ENCODE data around the gene OR4D2. TPM values are rescaled to one million over a fixed set of nuclear protein-coding genes. Genes with fewer than 3 reads are reported as not detected.

Gene OR4D2
- total RNA-seq, 1 experiment from 2014 or later = not detected

GRCh38 chr17:58172369-58173071 lies 5.7 kb downstream of the OR4D2 start:
- Mint-ChIP-seq H3K4me3 (ENCODE audit: unreplicated experiment) (no peak overlapping the region), H3K27ac (ENCODE audit: low read depth, unreplicated experiment) (no peak overlapping the region), H3K9me3 (ENCODE audit: unreplicated experiment) (peaks cover 7% of the 10 kb centered on the region), H3K36me3 (ENCODE audit: insufficient read depth, unreplicated experiment) (no peaks in the 10 kb centered on the region), H3K4me1 (ENCODE audit: insufficient read depth, unreplicated experiment) (no peaks in the 10 kb centered on the region), H3K27me3 (ENCODE audit: insufficient read depth, unreplicated experiment) (peaks cover 99% of the 10 kb centered on the region)
- ChIA-PET POLR2A (interaction anchor here (0.6 kb wide), 1 partner anchor 172 kb away, joined by 3 read pairs; no protein-coding TSS in a partner anchor), CTCF (interaction anchor here (0.7 to 2.0 kb wide), 5 partner anchors 17 to 55 kb away, joined by 3 to 4 read pairs (median 3); no protein-coding TSS in a partner anchor)
- TF ChIP-seq, protein P1, sequence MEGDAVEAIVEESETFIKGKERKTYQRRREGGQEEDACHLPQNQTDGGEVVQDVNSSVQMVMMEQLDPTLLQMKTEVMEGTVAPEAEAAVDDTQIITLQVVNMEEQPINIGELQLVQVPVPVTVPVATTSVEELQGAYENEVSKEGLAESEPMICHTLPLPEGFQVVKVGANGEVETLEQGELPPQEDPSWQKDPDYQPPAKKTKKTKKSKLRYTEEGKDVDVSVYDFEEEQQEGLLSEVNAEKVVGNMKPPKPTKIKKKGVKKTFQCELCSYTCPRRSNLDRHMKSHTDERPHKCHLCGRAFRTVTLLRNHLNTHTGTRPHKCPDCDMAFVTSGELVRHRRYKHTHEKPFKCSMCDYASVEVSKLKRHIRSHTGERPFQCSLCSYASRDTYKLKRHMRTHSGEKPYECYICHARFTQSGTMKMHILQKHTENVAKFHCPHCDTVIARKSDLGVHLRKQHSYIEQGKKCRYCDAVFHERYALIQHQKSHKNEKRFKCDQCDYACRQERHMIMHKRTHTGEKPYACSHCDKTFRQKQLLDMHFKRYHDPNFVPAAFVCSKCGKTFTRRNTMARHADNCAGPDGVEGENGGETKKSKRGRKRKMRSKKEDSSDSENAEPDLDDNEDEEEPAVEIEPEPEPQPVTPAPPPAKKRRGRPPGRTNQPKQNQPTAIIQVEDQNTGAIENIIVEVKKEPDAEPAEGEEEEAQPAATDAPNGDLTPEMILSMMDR (IDR thresholded peaks at IDR 0.05; ENCODE audit: unreplicated experiment) = peak; percentile 52
- DNase-seq (ENCODE audit: unreplicated experiment) = peak; percentile 62
- no TSS peak for BruUV-seq (replicated peaks)
- intact Hi-C loops (cut with micrococcal nuclease) = loop anchor here (1.0 kb wide), 1 partner anchor 50 kb away; no protein-coding TSS in a partner anchor

- TF ChIP-seq, protein P1 (IDR thresholded peaks at IDR 0.05; ENCODE audit: unreplicated experiment) = no peak
- Mint-ChIP-seq H3K9me3 (ENCODE audit: unreplicated experiment) (no peaks in the 10 kb centered on the region), H3K4me1 (ENCODE audit: insufficient read depth, unreplicated experiment) (no peaks in the 10 kb centered on the region), H3K27ac (ENCODE audit: low read depth, unreplicated experiment) (no peak overlapping the region), H3K36me3 (ENCODE audit: insufficient read depth, unreplicated experiment) (no peaks in the 10 kb centered on the region), H3K4me3 (ENCODE audit: unreplicated experiment) (no peak overlapping the region), H3K27me3 (ENCODE audit: insufficient read depth, unreplicated experiment) (peaks cover 78% of the 10 kb centered on the region)
- intact Hi-C loops (cut with micrococcal nuclease) = no loop called here
- no peak for DNase-seq (ENCODE audit: unreplicated experiment)
- POLR2A ChIA-PET = no interaction called here
- no TSS peak for BruUV-seq (replicated peaks)
- CTCF ChIA-PET = no interaction called here
Observed at GRCh38 chr17:58174871-58175270, 8.1 kb downstream of the OR4D2 start.

DNA sequence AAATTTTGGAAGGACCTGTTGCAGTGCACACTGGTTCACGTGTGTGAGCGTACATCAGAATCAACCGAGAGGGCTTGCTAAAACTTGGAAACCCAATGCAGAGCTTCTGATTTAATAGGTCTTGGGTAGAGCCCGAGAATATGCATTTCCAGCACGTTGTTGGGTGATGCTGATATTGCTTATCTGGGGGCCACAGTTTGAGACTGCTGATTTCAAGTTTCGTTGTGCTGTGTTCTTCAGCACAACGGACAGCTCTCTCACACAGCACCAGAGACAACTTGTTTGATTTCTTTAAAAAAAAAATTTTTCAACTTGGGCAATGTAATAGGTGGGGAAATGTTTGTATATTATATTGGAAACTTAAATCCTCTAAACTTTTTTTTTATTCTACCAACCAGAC lies 9.4 kb downstream of the OR4D2 start:
- Mint-ChIP-seq H3K27ac (ENCODE audit: low read depth, unreplicated experiment) (no peak overlapping the region), H3K4me3 (ENCODE audit: unreplicated experiment) (no peak overlapping the region), H3K4me1 (ENCODE audit: insufficient read depth, unreplicated experiment) (no peaks in the 10 kb centered on the region), H3K36me3 (ENCODE audit: insufficient read depth, unreplicated experiment) (no peaks in the 10 kb centered on the region), H3K9me3 (ENCODE audit: unreplicated experiment) (no peaks in the 10 kb centered on the region), H3K27me3 (ENCODE audit: insufficient read depth, unreplicated experiment) (peaks cover 72% of the 10 kb centered on the region)
- ChIA-PET CTCF (interaction anchor here (0.6 kb wide), 2 partner anchors 41 to 43 kb away, joined by 3 read pairs; partner anchors contain the start of gene MKS1), POLR2A (no interaction called here)
- BruUV-seq (replicated peaks) = no TSS peak
- DNase-seq (ENCODE audit: unreplicated experiment) = no peak
- intact Hi-C loops (cut with micrococcal nuclease) = no loop called here
- TF ChIP-seq, protein P1 (IDR thresholded peaks at IDR 0.05; ENCODE audit: unreplicated experiment) = no peak

DNA sequence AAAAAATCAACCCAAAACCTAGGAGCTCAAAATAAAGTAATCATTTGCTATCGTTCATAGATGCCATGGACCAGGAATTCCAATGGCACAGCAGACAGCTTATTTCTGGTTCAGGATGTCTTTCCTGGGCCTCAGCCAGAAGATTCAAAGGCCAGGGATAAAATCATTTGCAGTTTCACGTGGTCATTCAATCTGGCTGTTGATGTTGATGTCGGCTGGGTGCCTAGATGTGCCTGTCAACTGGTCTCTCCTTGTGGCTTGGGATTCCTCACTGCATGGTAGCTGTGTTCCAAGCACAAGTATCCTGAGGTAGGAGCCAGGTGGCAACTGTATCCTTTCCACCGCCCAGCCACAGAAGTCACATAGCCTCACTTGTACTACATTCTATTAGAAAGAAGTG lies 15.0 kb downstream of the OR4D2 start:
- ChIA-PET POLR2A (interaction anchor here (1.0 kb wide), 1 partner anchor 11 kb away, joined by 3 read pairs; no protein-coding TSS in a partner anchor), CTCF (no interaction called here)
- no peak overlapping the region for H3K27ac Mint-ChIP-seq (ENCODE audit: low read depth, unreplicated experiment)
- no peak overlapping the region for H3K4me3 Mint-ChIP-seq (ENCODE audit: unreplicated experiment)
- no peaks in the 10 kb centered on the region for H3K9me3 Mint-ChIP-seq (ENCODE audit: unreplicated experiment)
- H3K36me3 Mint-ChIP-seq (ENCODE audit: insufficient read depth, unreplicated experiment) = no peaks in the 10 kb centered on the region
- TF ChIP-seq, protein P1 (IDR thresholded peaks at IDR 0.05; ENCODE audit: unreplicated experiment) = no peak
- peaks cover 26% of the 10 kb centered on the region for H3K27me3 Mint-ChIP-seq (ENCODE audit: insufficient read depth, unreplicated experiment)
- BruUV-seq (replicated peaks) = no TSS peak
- intact Hi-C loops (cut with micrococcal nuclease) = no loop called here
- H3K4me1 Mint-ChIP-seq (ENCODE audit: insufficient read depth, unreplicated experiment) = peaks cover 9% of the 10 kb centered on the region
- DNase-seq (ENCODE audit: unreplicated experiment) = no peak
